ENCODE data around the gene MYOF.

Gene MYOF

GRCh38 chr10:93259126-93259525, 223.0 kb downstream of the MYOF start:
- DNase-seq (ENCODE audit: low read depth in 2 of 2): no peak

Measured in stimulated activated CD8-positive, alpha-beta memory T cell treated with anti-CD3 and anti-CD28 coated beads, Interleukin-2, amount 100 ng/mL, for 1 hour (primary cell).